ENCODE data around the gene ABCD1. TPM values are rescaled to one million over a fixed set of nuclear protein-coding genes. Genes with fewer than 3 reads are reported as not detected.
A peak's percentile ranks its signal among the peaks of the same experiment; 100 is the strongest.
"Not testable (repeated sequence)": the region's sequence is repeated elsewhere in the genome, so short reads cannot be mapped to it uniquely, and the experiment has no call there.

The ABCD1 gene
- total RNA-seq, 3 donors from 2014 or later = 10.2 to 27.8 (median 10.5) TPM

- Histone ChIP-seq H3K27me3 (peaks cover 0 to 20% of the 10 kb centered on the region in 2 donors), H3K4me1 (no peaks in the 10 kb centered on the region), H3K27ac (no peak overlapping the region), H3K36me3 (no peaks in the 10 kb centered on the region), H3K4me3 (no peak overlapping the region), H3K9me3 (peaks cover 2 to 3% of the 10 kb centered on the region in 2 donors)
- intact Hi-C loops (cut with DNase I; ENCODE audit: low total_unique reads) = no loop called here
- TF ChIP-seq POLR2A (IDR thresholded peaks at IDR 0.05) (no peak), CTCF (IDR thresholded peaks at IDR 0.05) (no peak), POLR2AphosphoS5 (IDR thresholded peaks at IDR 0.05) (no peak)
- DNase-seq (ENCODE audit: low spot score in 2 of 2) = no peak
These were observed 12.3 kb downstream of the ABCD1 start for GRCh38 chrX:153736871-153737441.

- no peak for TF ChIP-seq POLR2A (IDR thresholded peaks at IDR 0.05)
- Histone ChIP-seq H3K27me3 (peaks cover 0 to 20% of the 10 kb centered on the region in 2 donors), H3K9me3 (no peaks in the 10 kb centered on the region), H3K4me1 (no peaks in the 10 kb centered on the region), H3K36me3 (no peaks in the 10 kb centered on the region), H3K27ac (no peak overlapping the region), H3K4me3 (no peak overlapping the region)
- DNase-seq (ENCODE audit: low spot score in 2 of 2) = no peak
- intact Hi-C loops (cut with DNase I; ENCODE audit: low total_unique reads) = no loop called here
These were observed 13.5 kb downstream of the ABCD1 start for GRCh38 chrX:153738056-153738605.

- H3K27ac ChIP-seq = no peak overlapping the region
- no peaks in the 10 kb centered on the region for H3K36me3 ChIP-seq
- TF ChIP-seq POLR2A (IDR thresholded peaks at IDR 0.05) (no peak), POLR2AphosphoS5 (IDR thresholded peaks at IDR 0.05) (no peak), CTCF (IDR thresholded peaks at IDR 0.05) (no peak)
- H3K4me1 ChIP-seq = no peaks in the 10 kb centered on the region
- H3K4me3 ChIP-seq = no peak overlapping the region
- H3K27me3 ChIP-seq = peaks cover 0 to 27% of the 10 kb centered on the region in 2 donors
- no peak for DNase-seq (ENCODE audit: low spot score in 2 of 2)
- intact Hi-C loops (cut with DNase I; ENCODE audit: low total_unique reads) = no loop called here
- H3K9me3 ChIP-seq = no peaks in the 10 kb centered on the region
These were observed 15.3 kb downstream of the ABCD1 start for GRCh38 chrX:153739754-153740486.

GRCh38 chrX:153740631-153741222 lies 16.1 kb downstream of the ABCD1 start:
- intact Hi-C loops (cut with DNase I; ENCODE audit: low total_unique reads) = no loop called here
- TF ChIP-seq POLR2A (IDR thresholded peaks at IDR 0.05) = no peak
- TF ChIP-seq POLR2AphosphoS5 (IDR thresholded peaks at IDR 0.05) = no peak
- no peak for TF ChIP-seq CTCF (IDR thresholded peaks at IDR 0.05)
- H3K27me3 ChIP-seq = peaks cover 0 to 27% of the 10 kb centered on the region in 2 donors
- DNase-seq (ENCODE audit: low spot score in 2 of 2) = no peak
- no peaks in the 10 kb centered on the region for H3K4me1 ChIP-seq
- H3K9me3 ChIP-seq = no peaks in the 10 kb centered on the region
- H3K36me3 ChIP-seq = no peaks in the 10 kb centered on the region
- no peak overlapping the region for H3K4me3 ChIP-seq
- H3K27ac ChIP-seq = no peak overlapping the region

GRCh38 chrX:153741446-153741845 lies 16.8 kb downstream of the ABCD1 start:
- TF ChIP-seq CTCF (IDR thresholded peaks at IDR 0.05) (no peak), POLR2A (IDR thresholded peaks at IDR 0.05) (no peak), POLR2AphosphoS5 (IDR thresholded peaks at IDR 0.05) (no peak)
- intact Hi-C loops (cut with DNase I; ENCODE audit: low total_unique reads) = no loop called here
- H3K36me3 ChIP-seq = no peaks in the 10 kb centered on the region
- no peak overlapping the region for H3K27ac ChIP-seq
- H3K9me3 ChIP-seq = no peaks in the 10 kb centered on the region
- DNase-seq (ENCODE audit: low spot score in 2 of 2) = no peak
- H3K27me3 ChIP-seq = peaks cover 0 to 26% of the 10 kb centered on the region in 2 donors
- no peaks in the 10 kb centered on the region for H3K4me1 ChIP-seq
- H3K4me3 ChIP-seq = no peak overlapping the region

- DNase-seq (ENCODE audit: low spot score in 2 of 2); H3K4me1 ChIP-seq; H3K4me3 ChIP-seq; H3K9me3 ChIP-seq; H3K27ac ChIP-seq; H3K36me3 ChIP-seq; intact Hi-C loops (cut with DNase I; ENCODE audit: low total_unique reads): not testable (repeated sequence)
- peaks cover 0 to 25% of the 10 kb centered on the region in 2 donors for H3K27me3 ChIP-seq
These were observed 17.5 kb downstream of the ABCD1 start for GRCh38 chrX:153742111-153742510.

- peak overlapping the region in 1 of 2 donors; percentile 19 for H3K27ac ChIP-seq
- peaks cover 0 to 17% of the 10 kb centered on the region in 2 donors for H3K27me3 ChIP-seq
- H3K4me1 ChIP-seq; H3K9me3 ChIP-seq; H3K36me3 ChIP-seq; intact Hi-C loops (cut with DNase I; ENCODE audit: low total_unique reads); DNase-seq (ENCODE audit: low spot score in 2 of 2); H3K4me3 ChIP-seq: not testable (repeated sequence)
These were observed 18.3 kb downstream of the ABCD1 start for GRCh38 chrX:153742796-153743467.

Data from breast epithelium (tissue), 4 donors.